NCI-H2107 treated with DMSO at 0.1 percent for 48 hours (cell line): ENCODE measurements around the gene ZBTB17.
"Not testable (repeated sequence)": the region's sequence is repeated elsewhere in the genome, so short reads cannot be mapped to it uniquely, and the experiment has no call there.

Experiments used
- DNase-seq: peaks from one replicate; lab custom pipeline; 2025; ENCODE audit not compliant: unreplicated experiment; lab: John Stamatoyannopoulos, UW

Gene ZBTB17

DNA sequence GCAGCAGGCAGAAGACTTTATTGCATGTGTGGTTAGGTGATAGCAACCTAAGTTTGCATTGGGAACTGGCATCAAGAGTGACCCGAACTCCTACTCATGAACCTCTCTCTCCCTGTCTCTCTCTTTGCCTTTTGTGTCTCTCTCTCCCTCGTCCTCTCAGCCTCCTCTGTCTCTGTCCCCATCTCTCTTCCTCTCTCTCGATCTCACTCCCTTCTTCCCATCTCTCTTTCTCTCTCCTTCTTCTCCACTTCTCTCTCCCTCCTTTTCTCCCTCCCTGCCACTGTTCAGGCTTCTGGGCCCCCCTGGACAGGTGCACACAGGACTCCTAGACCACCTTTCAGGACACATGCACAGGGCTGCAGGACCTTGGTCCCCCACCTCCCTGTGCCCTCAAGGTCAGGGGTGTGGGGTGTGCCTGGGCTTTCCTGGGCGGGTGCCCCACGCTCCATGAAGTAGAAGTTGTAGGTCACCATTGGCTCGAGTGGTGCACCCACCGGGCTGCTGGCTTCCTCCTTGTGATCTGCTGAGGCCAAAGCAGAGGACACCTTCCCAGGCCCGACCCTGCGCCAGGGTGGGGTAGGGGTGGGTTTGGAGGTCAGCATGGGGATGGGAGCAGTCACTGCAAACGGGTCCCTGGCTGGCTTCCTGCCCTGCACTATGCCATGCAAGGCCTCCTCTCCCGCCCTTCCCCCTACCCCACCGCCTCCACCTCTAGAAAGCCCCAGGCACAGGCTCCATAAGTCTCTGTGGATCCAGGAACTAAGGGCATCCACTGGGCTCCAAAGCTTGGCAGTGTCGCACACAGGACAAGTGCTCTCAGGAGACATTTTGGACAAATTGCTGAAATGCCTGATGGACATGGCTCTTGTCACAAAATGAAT lies 13.2 kb upstream of the ZBTB17 start:
- DNase-seq = no peak

- DNase-seq = no peak
Measured at GRCh38 chr1:15985611-15986297, 9.9 kb upstream of the ZBTB17 start.

GRCh38 chr1:15983275-15983674 lies 7.4 kb upstream of the ZBTB17 start:
- no peak for DNase-seq

GRCh38 chr1:15981679-15982078 lies 5.8 kb upstream of the ZBTB17 start:
- DNase-seq = no peak

- not testable (repeated sequence) for DNase-seq
Measured at GRCh38 chr1:15977947-15978346, 2.0 kb upstream of the ZBTB17 start.

- DNase-seq = no peak
Measured at GRCh38 chr1:15975358-15975804, 520 bp downstream of the ZBTB17 start.

GRCh38 chr1:15974855-15975254 lies 1.0 kb downstream of the ZBTB17 start:
- no peak for DNase-seq

DNA sequence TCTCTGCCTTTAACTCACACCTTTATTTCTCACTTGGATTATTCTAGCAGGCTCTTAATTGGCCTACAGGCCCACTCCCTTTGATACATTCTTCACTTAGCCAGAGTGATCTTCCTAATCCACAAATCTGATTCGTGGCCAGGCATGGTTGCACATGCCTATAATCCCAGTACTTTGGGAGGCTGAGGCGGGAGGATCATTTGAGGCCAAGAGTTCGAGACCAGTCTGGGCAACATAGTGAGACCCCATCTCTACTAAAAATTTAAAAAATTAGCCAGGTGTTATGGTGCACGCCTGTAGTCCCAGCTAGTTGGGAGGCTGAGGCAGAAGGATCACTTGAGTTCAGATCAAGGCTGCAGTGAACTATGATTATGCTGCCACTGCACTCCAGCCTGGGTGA lies 2.1 kb downstream of the ZBTB17 start:
- DNase-seq = no peak

DNA sequence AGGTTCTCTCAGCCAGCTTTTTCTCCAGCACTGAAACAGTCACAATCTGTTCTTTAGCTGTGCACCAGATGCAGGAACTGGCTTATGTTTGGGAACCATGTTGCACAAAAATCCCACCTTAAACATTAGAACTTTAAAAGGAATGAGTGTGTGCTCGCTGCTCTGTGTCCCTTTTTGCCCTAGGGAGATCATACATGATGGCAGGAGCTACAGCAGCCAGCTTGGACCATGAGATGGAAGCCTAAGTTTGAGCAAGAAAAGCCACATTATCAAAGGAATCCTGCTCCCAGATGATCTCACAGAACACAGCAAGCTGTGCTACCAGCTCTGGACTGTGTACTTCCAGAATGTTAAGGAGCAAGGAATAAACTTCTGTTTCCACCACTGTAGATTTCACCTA lies 3.5 kb downstream of the ZBTB17 start:
- no peak for DNase-seq

GRCh38 chr1:15970911-15971310 lies 5.0 kb downstream of the ZBTB17 start:
- DNase-seq = no peak

DNA sequence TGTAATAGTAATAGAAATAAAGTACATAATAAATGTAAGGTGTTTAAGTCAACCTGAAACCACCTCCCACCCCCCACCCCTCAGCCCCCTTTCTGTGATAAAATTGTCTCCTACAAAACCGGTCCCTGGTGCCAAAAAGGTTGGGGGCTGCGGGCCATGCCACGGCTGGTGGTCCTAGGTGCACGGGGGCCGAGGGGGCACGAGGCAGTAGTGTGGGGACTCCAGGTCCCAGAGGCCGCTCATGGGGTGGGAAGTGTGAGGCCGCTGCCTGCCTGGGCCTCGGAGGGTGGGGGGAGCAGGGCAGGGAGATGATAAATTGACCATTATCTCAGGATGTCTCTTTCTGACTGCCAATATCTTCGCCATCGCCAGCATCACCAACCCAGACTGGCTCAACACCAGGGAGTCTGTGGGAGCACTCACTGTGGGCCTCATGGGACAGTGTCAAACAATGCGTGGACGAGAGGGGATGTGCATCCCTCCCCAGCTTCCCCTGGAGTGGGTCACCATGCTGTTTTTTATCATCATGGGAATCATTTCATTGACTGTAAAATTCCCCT lies 6.5 kb downstream of the ZBTB17 start:
- no peak for DNase-seq

- no peak for DNase-seq
Measured at GRCh38 chr1:15968172-15968571, 7.7 kb downstream of the ZBTB17 start.

- DNase-seq = no peak
Measured at GRCh38 chr1:15966956-15967344, 9.0 kb downstream of the ZBTB17 start.

- DNase-seq = no peak
Measured at GRCh38 chr1:15966081-15966955, 9.6 kb downstream of the ZBTB17 start.

GRCh38 chr1:15965228-15965767 lies 10.6 kb downstream of the ZBTB17 start:
- DNase-seq = no peak

GRCh38 chr1:15963968-15964648 lies 11.8 kb downstream of the ZBTB17 start:
- DNase-seq = no peak

GRCh38 chr1:15963363-15963967 lies 12.4 kb downstream of the ZBTB17 start:
- DNase-seq = no peak

- no peak for DNase-seq
Measured at GRCh38 chr1:15962671-15963362, 13.1 kb downstream of the ZBTB17 start.

GRCh38 chr1:15962176-15962575 lies 13.7 kb downstream of the ZBTB17 start:
- DNase-seq = no peak
